Measurements from ENCODE around the gene PEX13.

DNA sequence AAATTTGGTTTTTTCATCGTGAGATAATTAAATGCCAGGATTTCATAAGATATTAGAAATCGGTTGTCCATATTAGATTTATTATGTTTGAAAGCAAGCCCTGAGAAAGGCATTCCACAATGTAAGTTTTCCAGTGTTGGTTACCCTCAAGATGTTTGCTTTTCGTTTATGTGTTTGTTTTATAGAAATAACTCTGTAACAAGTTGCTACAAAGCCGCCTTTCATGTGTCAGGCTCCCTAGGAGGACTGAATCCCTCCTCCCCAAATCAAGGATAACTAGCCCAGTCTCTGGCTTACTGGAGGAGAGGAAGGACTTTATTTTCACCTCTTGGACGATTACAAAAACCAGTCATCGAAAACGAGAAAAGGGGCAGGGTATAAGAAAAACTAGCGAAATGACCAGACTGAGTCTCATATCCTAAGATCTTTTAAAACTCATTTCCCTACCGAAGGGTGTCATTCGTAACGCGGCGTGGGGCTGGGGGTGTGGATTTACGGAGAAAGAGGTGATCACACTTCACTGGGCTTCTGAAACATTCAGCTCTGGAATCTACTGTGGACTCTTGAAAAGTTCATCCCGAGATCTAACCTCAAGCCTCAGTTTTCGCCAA lies 1.0 kb upstream of the PEX13 start:
- TF ChIP-seq CTCF (IDR thresholded peaks at IDR 0.05), result no peak
- TF ChIP-seq, protein P1, sequence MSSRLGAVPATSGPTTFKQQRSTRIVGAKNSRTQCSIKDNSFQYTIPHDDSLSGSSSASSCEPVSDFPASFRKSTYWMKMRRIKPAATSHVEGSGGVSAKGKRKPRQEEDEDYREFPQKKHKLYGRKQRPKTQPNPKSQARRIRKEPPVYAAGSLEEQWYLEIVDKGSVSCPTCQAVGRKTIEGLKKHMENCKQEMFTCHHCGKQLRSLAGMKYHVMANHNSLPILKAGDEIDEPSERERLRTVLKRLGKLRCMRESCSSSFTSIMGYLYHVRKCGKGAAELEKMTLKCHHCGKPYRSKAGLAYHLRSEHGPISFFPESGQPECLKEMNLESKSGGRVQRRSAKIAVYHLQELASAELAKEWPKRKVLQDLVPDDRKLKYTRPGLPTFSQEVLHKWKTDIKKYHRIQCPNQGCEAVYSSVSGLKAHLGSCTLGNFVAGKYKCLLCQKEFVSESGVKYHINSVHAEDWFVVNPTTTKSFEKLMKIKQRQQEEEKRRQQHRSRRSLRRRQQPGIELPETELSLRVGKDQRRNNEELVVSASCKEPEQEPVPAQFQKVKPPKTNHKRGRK (CRISPR knock-in tag; IDR thresholded peaks at IDR 0.05; ENCODE audit: borderline replicate concordance), result no peak

Measured in WTC11 (cell line).